Endothelial cell of umbilical vein (primary cell): ENCODE data around the gene ARHGAP10. TPM values are rescaled to one million over a fixed set of nuclear protein-coding genes. Genes with fewer than 3 reads are reported as not detected.

Experiments
- BruUV-seq: library from RNA; stranded (reverse); fragments of 400-500 nt; replicated peaks from 2 replicates; lab custom pipeline; 2021; lab: Mats Ljungman, UMichigan
- CTCF ChIA-PET: fragments of 300-600, 350-600 bp; sonication (Branson Sonifier 250); formaldehyde crosslinking; loops from one replicate; lab custom pipeline; 2021; ENCODE audit warnings: antibody characterized with exemption, inconsistent platforms; lab: Charles Lee
- POLR2A ChIA-PET: fragments of 300-600, 350-600 bp; sonication (Branson Sonifier 250); formaldehyde crosslinking; loops from one replicate; lab custom pipeline; 2021; ENCODE audit warnings: antibody characterized with exemption, inconsistent platforms; lab: Charles Lee
- DNase-seq: peaks from one replicate; pipeline ENCODE4 v3.0.0-alpha.2; 2011; ENCODE audit warnings: low read depth, low spot score
- FAIRE-seq: peaks from 2 replicates; lab custom pipeline; 2011; peaks lifted over from hg19 to GRCh38; lab: Jason Lieb, UNC
- H2AFZ ChIP-seq: 2 replicates; pipeline ENCODE4 v1.6.0; 2012; ENCODE audit warnings: low read depth, low read length, control low read depth, inconsistent platforms
- H3K27ac ChIP-seq: 2 replicates; pipeline ENCODE4 v1.5.1; 2011; ENCODE audit warnings: low read depth, mild to moderate bottlenecking, control low read depth, low read length, moderate library complexity; ENCODE audit not compliant: insufficient read depth
- H3K27me3 ChIP-seq, 2 experiments: 2 replicates each; pipeline versions ENCODE4 v1.6.0 to v1.6.1; 2011; ENCODE audit warnings: low read length in 2 of 2, mixed read lengths in 1 of 2; ENCODE audit not compliant: control insufficient read depth in 2 of 2, insufficient read depth in 2 of 2
- H3K36me3 ChIP-seq, 2 experiments: 2 replicates in 1 of 2; 3 replicates in 1 of 2; pipeline ENCODE4 v1.5.1; 2011; ENCODE audit warnings: low read length in 2 of 2, mild to moderate bottlenecking in 1 of 2, moderate library complexity in 1 of 2; ENCODE audit not compliant: control insufficient read depth in 2 of 2, insufficient read depth in 2 of 2; ENCODE audit errors: extremely low read depth in 1 of 2
- H3K4me1 ChIP-seq: 3 replicates; pipeline ENCODE4 v1.5.1; 2011; ENCODE audit warnings: mild to moderate bottlenecking, low read length; ENCODE audit not compliant: control insufficient read depth, insufficient read depth; ENCODE audit errors: extremely low read depth
- H3K4me2 ChIP-seq: 2 replicates; pipeline ENCODE4 v1.6.1; 2011; ENCODE audit warnings: low read length, control low read depth, mixed read lengths; ENCODE audit not compliant: insufficient read depth
- H3K4me3 ChIP-seq, 3 experiments: fragments of 200-600 bp in 1 of 3; sonication (generic), shearing (Covaris generic) in 1 of 3; replicated peaks in 1 of 3; 2 replicates each; pipeline ENCODE4 v1.5.1; 2011 to 2016; ENCODE audit warnings: control low read depth in 3 of 3, low read length in 3 of 3, mild to moderate bottlenecking in 2 of 3, inconsistent platforms in 1 of 3, low read depth in 1 of 3, moderate library complexity in 1 of 3; ENCODE audit not compliant: insufficient read depth in 1 of 3
- H3K79me2 ChIP-seq: 2 replicates; pipeline ENCODE4 v1.6.0; 2012; ENCODE audit warnings: low read length, inconsistent platforms; ENCODE audit not compliant: control insufficient read depth, insufficient read depth
- H3K9ac ChIP-seq: replicated peaks from 2 replicates; pipeline ENCODE3; 2011; ENCODE audit warnings: low read length, control low read depth; ENCODE audit not compliant: insufficient read depth; ENCODE audit errors: extremely low read depth
- H3K9me1 ChIP-seq: replicated peaks from 3 replicates; pipeline ENCODE4 v1.6.0; 2011; ENCODE audit warnings: mild to moderate bottlenecking, low read length; ENCODE audit not compliant: control insufficient read depth, insufficient read depth; ENCODE audit errors: extremely low read depth
- H3K9me3 ChIP-seq: replicated peaks from 2 replicates; pipeline ENCODE4 v1.5.1; 2012; ENCODE audit warnings: low read length, inconsistent platforms; ENCODE audit not compliant: control insufficient read depth, insufficient read depth
- H4K20me1 ChIP-seq: replicated peaks from 2 replicates; pipeline ENCODE3; 2011; ENCODE audit warnings: mild to moderate bottlenecking, low read length; ENCODE audit not compliant: control insufficient read depth, insufficient read depth; ENCODE audit errors: extremely low read depth
- CTCF ChIP-seq, 2 donors: IDR thresholded peaks; 1 replicate in 1 of 2; 2 replicates in 1 of 2; pipeline ENCODE4 v1.5.1; 2011; ENCODE audit warnings: low read length in 2 of 2, mild to moderate bottlenecking in 2 of 2, moderate library complexity in 2 of 2, control low read depth in 1 of 2, inconsistent platforms in 1 of 2, low read depth in 1 of 2; ENCODE audit not compliant: insufficient read depth in 1 of 2; ENCODE audit errors: extremely low read depth in 1 of 2
- EZH2 ChIP-seq: IDR thresholded peaks from 2 replicates; pipeline ENCODE4 v1.6.1; 2012; ENCODE audit warnings: borderline replicate concordance, low read depth, mild to moderate bottlenecking, moderate library complexity, low read length, inconsistent platforms; ENCODE audit not compliant: severe bottlenecking
- FOS ChIP-seq: IDR thresholded peaks from 2 replicates; pipeline ENCODE4 v1.6.1; 2011; ENCODE audit warnings: mild to moderate bottlenecking, low read length, moderate library complexity, borderline replicate concordance; ENCODE audit not compliant: insufficient read depth
- GATA2 ChIP-seq: IDR thresholded peaks from 2 replicates; pipeline ENCODE4 v1.7.0; 2011; ENCODE audit warnings: low read depth, mild to moderate bottlenecking, moderate library complexity, mixed read lengths, low read length; ENCODE audit not compliant: insufficient read length, insufficient read depth
- JUN ChIP-seq: IDR thresholded peaks from 2 replicates; pipeline ENCODE4 v1.6.1; 2011; ENCODE audit warnings: borderline replicate concordance, low read depth; ENCODE audit not compliant: insufficient read length, insufficient read depth
- MAX ChIP-seq: IDR thresholded peaks from 2 replicates; pipeline ENCODE4 v1.6.1; 2011; ENCODE audit not compliant: insufficient read depth, insufficient read length
- MYC ChIP-seq: IDR thresholded peaks from one replicate; pipeline ENCODE4 v1.6.1; 2011; ENCODE audit warnings: mild to moderate bottlenecking, low read depth, low read length
- POLR2A ChIP-seq: IDR thresholded peaks from 2 replicates; pipeline ENCODE4 v1.6.1; 2012; ENCODE audit warnings: low read depth, mild to moderate bottlenecking, control low read depth, low read length
- POLR2AphosphoS5 ChIP-seq: IDR thresholded peaks from 2 replicates; pipeline ENCODE4 v1.6.1; 2012; ENCODE audit warnings: low read depth, mild to moderate bottlenecking, control low read depth, low read length, moderate library complexity; ENCODE audit not compliant: insufficient read depth
- dilution Hi-C: fragments of 300-500 bp; cut with MboI; formaldehyde crosslinking; loops from one replicate; pipeline ENCODE4 v1.15.0; 2019; ENCODE audit warnings: low sequenced_read_pairs; ENCODE audit not compliant: extremely low pct_ligation_motif_present
- intact Hi-C: fragments of 100-400 bp; cut with micrococcal nuclease; formaldehyde crosslinking; loops from one replicate; pipeline ENCODE4 v1.10.0; 2022
- polyA plus RNA-seq, 4 experiments: library from polyadenylated mRNA; depleted of rRNA in 3 of 4; stranded (reverse) in 3 of 4; unstranded in 1 of 4; fragments of >200 nt; gene quantifications; 2 replicates each; pipeline versions ENCODE4 v1.2.1 to v1.2.3, GENCODE V29; 2011 to 2012; ENCODE audit warnings: missing spikeins in 1 of 4
- total RNA-seq: library from RNA; stranded (reverse); gene quantifications from 2 replicates; pipeline ENCODE4 v1.2.3, GENCODE V29; 2021

The ARHGAP10 gene
- total and polyA plus RNA-seq, 2 donors (not counting 3 experiments of a cell fraction or from before 2014, with no cell fraction given) = 20.4 to 36.7 TPM

- no peaks in the 10 kb centered on the region for H3K9me3 ChIP-seq
- H3K9me1 ChIP-seq = no peaks in the 10 kb centered on the region
- FAIRE-seq (no peak), DNase-seq (no peak)
- no peak overlapping the region for H3K27ac ChIP-seq
- TF ChIP-seq MYC = no peak
- no peak for TF ChIP-seq EZH2
- TF ChIP-seq POLR2A = no peak
- no peak for TF ChIP-seq JUN
- no peak for TF ChIP-seq MAX
- TF ChIP-seq FOS = no peak
- TF ChIP-seq GATA2 = no peak
- TF ChIP-seq CTCF (IDR thresholded peaks at IDR 0.05; ENCODE audit: extremely low read depth in 1 of 2, insufficient read depth in 1 of 2, low read depth in 1 of 2, low read length in 2 of 2) = no peak
- TF ChIP-seq POLR2AphosphoS5 = no peak
- no peaks in the 10 kb centered on the region for H3K27me3 ChIP-seq
- no peak overlapping the region for H3K9ac ChIP-seq
- H3K4me1 ChIP-seq = peaks cover 27% of the 10 kb centered on the region
- H3K36me3 ChIP-seq = no peaks in the 10 kb centered on the region
- ChIA-PET CTCF (interaction anchor here (1.0 to 9.9 kb wide), 4 partner anchors 9 to 135 kb away, joined by 3 to 170 read pairs (median 10); no protein-coding TSS in a partner anchor), POLR2A (no interaction called here)
- no peak overlapping the region for H3K4me2 ChIP-seq
- no peaks in the 10 kb centered on the region for H4K20me1 ChIP-seq
- BruUV-seq = no TSS peak
- dilution Hi-C loops = no loop called here
- H2AFZ ChIP-seq = no peak overlapping the region
- peaks cover 33% of the 10 kb centered on the region for H3K79me2 ChIP-seq
- no peak overlapping the region for H3K4me3 ChIP-seq
- intact Hi-C loops = no loop called here
Measured at GRCh38 chr4:147730333-147730732, 1.6 kb upstream of the ARHGAP10 start.
